CD4-positive, alpha-beta T cell treated with Interleukin-6 at 100 ng/mL for 8 hours (primary cell): ENCODE measurements around the gene MAPK8.
A peak's percentile ranks its signal among the peaks of the same experiment; 100 is the strongest.

Experiments
- DNase-seq: peaks from one replicate; pipeline ENCODE4 v3.0.0-alpha.2; 2020; ENCODE audit warnings: mixed read lengths, low spot score

The MAPK8 gene

DNA sequence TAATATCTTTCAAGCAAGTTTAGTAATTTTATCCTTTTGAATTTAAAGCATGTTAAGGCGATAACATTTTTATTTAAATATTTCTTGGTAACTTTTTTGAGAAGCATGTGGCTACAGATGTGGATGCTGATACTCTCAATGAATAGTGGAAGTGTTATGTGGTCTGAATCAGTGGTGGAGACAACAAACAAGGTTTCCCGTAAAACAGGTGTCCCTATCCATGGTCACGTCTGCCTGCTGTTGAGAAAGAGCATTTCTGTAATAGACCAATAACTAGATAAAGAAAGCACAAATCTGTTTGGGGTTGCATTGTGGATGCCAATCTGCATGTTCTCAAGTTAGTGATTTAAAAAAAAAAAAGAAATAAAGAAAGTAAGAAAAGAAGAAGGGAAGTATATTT lies 13.9 kb upstream of the MAPK8 start:
- DNase-seq: no peak

GRCh38 chr10:48294431-48294830 lies 12.0 kb upstream of the MAPK8 start:
- no peak for DNase-seq

GRCh38 chr10:48296576-48297098 lies 9.8 kb upstream of the MAPK8 start:
- DNase-seq: no peak

- DNase-seq: no peak
Observed at GRCh38 chr10:48299066-48299465, 7.4 kb upstream of the MAPK8 start.

- DNase-seq: no peak
Observed at GRCh38 chr10:48299692-48300091, 6.8 kb upstream of the MAPK8 start.

GRCh38 chr10:48300556-48300955 lies 5.9 kb upstream of the MAPK8 start:
- no peak for DNase-seq

GRCh38 chr10:48302515-48303476 lies 3.7 kb upstream of the MAPK8 start:
- DNase-seq: no peak

DNA sequence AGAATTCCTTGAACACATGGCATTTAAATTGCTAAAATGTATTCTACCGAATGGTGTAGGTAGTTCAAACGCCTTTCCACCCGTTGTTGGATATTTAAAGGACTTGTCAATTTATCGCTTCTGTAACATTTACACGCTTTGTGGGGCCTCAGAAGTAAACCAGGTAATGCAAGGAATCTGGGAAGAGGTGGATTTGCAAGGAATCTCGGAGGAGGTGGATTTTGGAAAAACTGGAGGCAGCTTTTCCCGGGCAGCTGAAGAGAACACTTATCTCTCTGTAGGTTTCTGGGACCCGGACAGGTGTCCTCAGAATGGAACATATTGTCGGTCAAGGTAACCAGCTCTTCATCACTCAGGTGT lies 592 bp upstream of the MAPK8 start:
- DNase-seq: no peak

DNA sequence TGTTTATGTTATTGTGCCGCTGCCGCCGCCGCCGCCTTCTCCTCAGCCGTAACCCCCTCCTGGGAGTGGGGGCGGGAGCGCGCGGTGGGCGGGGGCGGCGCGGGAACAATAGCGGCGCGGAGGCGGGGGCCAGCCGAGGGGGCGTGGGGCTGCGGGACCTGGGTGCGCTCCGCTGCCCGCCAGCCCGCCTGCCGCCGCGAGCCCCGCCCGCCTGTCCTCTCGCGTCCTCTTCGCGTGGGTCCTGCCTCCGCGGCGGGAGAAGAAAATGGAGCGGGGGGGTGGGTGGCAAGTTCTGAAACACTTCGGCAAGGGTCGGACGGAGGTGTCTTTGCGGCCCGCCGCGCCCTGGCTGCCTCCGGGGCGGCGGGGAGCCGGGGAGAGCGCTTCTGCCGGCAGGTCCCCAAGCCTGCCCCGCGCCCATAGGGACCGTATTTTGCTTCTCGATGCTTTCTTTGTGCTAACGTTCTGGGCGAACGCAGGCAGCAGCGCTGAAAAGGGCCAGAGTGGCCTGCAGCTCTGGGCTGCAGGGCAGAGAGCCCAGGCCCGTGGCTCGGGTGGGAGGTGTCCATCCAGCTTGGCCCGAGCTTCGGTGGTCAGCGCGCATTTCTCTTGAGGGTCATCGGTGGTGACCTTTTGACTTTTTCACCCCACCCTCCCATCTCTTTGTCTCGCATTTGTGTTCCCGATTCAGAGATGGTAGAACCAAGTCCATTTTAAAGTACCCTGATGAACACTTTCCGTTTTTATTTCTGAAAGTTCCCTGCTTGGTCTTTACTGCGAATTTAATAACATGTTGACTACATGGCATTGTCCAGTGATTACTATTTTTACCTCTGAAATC lies 613 bp downstream of the MAPK8 start:
- DNase-seq: peak; percentile 52

- no peak for DNase-seq
Observed at GRCh38 chr10:48307711-48308018, 1.2 kb downstream of the MAPK8 start.

DNA sequence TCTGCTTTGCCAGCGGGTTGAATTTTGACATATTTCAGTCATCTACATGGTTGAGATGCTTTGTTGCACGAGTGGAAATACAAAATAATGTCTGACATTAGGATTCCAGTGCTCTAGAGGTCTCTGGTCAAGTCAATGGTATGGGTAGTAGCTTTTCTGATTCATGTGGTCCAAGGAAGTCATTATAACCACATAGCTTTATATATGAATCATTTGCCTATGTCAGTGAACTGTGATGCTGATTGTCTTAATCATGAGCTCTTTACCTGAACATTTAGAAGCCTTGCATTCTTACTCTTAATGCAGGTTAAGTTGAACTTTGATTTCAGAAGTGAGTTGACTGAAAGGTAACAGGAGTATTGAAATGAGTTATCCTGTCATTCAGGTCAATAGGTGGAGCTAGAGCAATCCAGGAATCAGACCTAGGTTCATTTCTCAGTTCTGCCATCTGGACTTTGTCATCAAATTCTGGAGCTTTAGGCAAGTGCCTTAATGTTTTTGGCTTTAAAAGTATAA lies 3.3 kb downstream of the MAPK8 start:
- DNase-seq: no peak

GRCh38 chr10:48314107-48314506 lies 7.6 kb downstream of the MAPK8 start:
- DNase-seq: no peak

DNA sequence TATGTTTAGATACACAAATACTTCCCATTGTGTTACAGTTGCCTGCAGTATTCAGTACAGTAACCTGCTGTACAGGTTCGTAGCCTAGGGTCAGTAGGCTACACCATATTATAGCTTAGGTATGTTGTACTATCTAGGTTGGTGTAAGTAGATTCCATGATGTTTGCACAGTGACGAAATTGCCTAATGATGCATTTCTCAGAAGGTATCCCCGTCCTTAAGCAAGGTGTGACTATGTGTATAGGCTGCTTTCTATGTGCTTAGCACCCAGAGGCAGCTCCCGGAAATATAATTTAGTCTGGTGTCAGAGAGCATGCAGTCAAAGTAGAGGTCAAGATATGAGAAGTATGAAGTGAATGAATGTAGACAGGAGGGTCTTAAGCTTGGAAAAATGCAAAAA lies 9.8 kb downstream of the MAPK8 start:
- DNase-seq: no peak

GRCh38 chr10:48317321-48317990 lies 11.0 kb downstream of the MAPK8 start:
- no peak for DNase-seq

GRCh38 chr10:48322017-48322416 lies 15.5 kb downstream of the MAPK8 start:
- DNase-seq: no peak

- DNase-seq: no peak
Observed at GRCh38 chr10:48324580-48324979, 18.1 kb downstream of the MAPK8 start.

- no peak for DNase-seq
Observed at GRCh38 chr10:48330269-48330668, 23.8 kb downstream of the MAPK8 start.

- DNase-seq: no peak
Observed at GRCh38 chr10:48331436-48331835, 25.0 kb downstream of the MAPK8 start.

DNA sequence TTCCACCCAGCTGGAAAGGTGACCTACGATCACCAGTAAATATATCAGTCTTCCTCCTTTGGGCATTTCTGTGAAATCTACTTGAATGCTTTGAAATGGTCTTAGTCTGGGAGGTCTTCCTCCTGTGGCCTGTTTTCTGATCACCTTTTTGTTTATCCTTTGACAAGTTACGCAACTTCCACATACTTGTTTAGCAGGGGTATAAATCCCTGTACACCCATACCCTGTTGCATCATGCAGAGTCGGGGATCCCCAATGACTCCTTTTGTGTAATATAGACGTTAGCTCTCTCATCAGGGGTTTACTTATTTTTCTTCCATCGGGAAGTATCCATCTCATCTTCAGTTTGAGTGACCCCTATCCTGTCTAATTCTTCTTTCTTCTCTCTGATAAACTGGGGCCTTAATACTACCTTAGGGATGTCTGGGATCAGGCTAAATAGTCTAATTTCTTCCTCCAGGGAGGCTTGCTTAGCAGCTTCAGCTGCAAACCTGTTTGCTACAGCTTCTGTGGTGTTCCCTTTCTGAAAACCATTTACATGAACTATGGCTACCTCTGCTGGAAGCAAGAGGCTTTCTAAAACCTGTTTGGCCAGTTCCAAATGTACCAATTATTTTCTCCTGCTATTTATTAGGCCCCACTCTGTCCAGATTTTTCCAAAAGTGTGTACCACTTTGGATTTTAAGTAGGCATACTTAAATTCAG lies 25.8 kb downstream of the MAPK8 start:
- no peak for DNase-seq

DNA sequence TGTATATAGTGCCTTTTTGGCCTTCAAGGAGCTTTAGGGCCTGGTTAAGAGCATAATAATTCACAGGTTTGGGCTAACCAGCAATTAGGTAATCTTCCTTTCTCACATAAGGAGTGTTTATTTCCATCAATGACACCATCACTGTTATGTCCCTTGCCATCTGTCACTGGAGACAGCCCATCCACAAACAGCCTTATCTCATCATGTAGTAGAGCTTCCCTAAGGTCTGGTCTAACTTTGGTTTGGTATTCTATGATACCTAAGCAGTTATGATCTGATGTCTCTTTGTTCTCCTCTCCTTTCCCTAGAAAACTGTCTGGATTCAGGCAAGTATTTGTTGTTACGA lies 26.4 kb downstream of the MAPK8 start:
- no peak for DNase-seq

DNA sequence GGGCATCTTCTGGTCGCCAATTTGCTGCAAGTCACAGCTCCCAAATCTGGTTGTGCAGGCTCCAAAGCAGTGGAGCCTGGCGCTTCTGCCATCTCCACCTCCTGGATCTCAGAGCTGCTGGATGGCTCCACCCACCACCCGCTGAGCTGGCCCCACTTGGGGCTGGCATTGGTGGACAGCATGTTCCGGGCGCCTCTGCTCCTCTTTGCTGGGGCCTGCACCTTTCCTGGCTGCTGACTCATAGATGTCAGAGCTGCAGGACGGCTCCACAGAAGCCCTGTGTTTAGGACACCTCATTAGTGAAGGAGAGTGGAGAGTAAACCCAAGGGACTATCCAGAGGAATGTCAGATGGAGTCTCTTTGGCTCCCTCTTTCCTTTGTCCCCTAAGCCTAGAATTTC lies 27.4 kb downstream of the MAPK8 start:
- DNase-seq: no peak

- no peak for DNase-seq
Observed at GRCh38 chr10:48335788-48336187, 29.3 kb downstream of the MAPK8 start.
